ENCODE results near the gene MEF2C. TPM values are rescaled to one million over a fixed set of nuclear protein-coding genes. Genes with fewer than 3 reads are reported as not detected.

Gene MEF2C
- total RNA-seq, 2 donors from 2014 or later = 0.64 to 0.86 TPM

- Histone ChIP-seq H3K4me3 (ENCODE audit: low read length) (no peak overlapping the region), H3K27ac (ENCODE audit: low read depth, low read length) (no peak overlapping the region), H3K36me3 (ENCODE audit: control insufficient read depth, insufficient read depth, low read length) (no peaks in the 10 kb centered on the region), H3K4me1 (ENCODE audit: control insufficient read depth, insufficient read depth, low read length) (no peaks in the 10 kb centered on the region), H3K9me3 (ENCODE audit: control insufficient read depth, low read length) (no peaks in the 10 kb centered on the region), H3K27me3 (ENCODE audit: control insufficient read depth, insufficient read depth, low read length, poor library complexity, severe bottlenecking) (no peaks in the 10 kb centered on the region), H3K9ac (ENCODE audit: extremely low read depth, low read length, poor library complexity, severe bottlenecking) (no peak overlapping the region)
- no peaks in the 10 kb centered on the region for H3K27me3 Mint-ChIP-seq (ENCODE audit: insufficient read depth)
- no peaks in the 10 kb centered on the region for H3K9me3 Mint-ChIP-seq
- H3K4me1 Mint-ChIP-seq = no peaks in the 10 kb centered on the region
- no peak overlapping the region for H3K27ac Mint-ChIP-seq
- no peaks in the 10 kb centered on the region for H3K36me3 Mint-ChIP-seq (ENCODE audit: low read depth)
- no peak for DNase-seq
- TF ChIP-seq, protein P1, sequence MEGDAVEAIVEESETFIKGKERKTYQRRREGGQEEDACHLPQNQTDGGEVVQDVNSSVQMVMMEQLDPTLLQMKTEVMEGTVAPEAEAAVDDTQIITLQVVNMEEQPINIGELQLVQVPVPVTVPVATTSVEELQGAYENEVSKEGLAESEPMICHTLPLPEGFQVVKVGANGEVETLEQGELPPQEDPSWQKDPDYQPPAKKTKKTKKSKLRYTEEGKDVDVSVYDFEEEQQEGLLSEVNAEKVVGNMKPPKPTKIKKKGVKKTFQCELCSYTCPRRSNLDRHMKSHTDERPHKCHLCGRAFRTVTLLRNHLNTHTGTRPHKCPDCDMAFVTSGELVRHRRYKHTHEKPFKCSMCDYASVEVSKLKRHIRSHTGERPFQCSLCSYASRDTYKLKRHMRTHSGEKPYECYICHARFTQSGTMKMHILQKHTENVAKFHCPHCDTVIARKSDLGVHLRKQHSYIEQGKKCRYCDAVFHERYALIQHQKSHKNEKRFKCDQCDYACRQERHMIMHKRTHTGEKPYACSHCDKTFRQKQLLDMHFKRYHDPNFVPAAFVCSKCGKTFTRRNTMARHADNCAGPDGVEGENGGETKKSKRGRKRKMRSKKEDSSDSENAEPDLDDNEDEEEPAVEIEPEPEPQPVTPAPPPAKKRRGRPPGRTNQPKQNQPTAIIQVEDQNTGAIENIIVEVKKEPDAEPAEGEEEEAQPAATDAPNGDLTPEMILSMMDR (conservative IDR thresholded peaks at IDR 0.05) = no peak
- H3K4me3 Mint-ChIP-seq = no peak overlapping the region
- 97 to 100% methylated on average over 1 to 5 of the region's 6 CpGs for WGBS, 2 experiments (ENCODE audit: insufficient coverage in 1 of 2, insufficient read length in 1 of 2)
These were observed 15.3 kb downstream of the MEF2C start for GRCh38 chr5:88867638-88868037.

GRCh38 chr5:88863523-88863922 is 19.5 kb downstream of the MEF2C start:
- H3K27ac ChIP-seq (ENCODE audit: low read depth, low read length) = no peak overlapping the region
- H3K4me1 ChIP-seq (ENCODE audit: control insufficient read depth, insufficient read depth, low read length) = no peaks in the 10 kb centered on the region
- no peaks in the 10 kb centered on the region for H3K9me3 ChIP-seq (ENCODE audit: control insufficient read depth, low read length)
- Mint-ChIP-seq H3K4me1 (no peaks in the 10 kb centered on the region), H3K4me3 (no peak overlapping the region), H3K27me3 (ENCODE audit: insufficient read depth) (no peaks in the 10 kb centered on the region), H3K27ac (no peak overlapping the region), H3K36me3 (ENCODE audit: low read depth) (no peaks in the 10 kb centered on the region), H3K9me3 (no peaks in the 10 kb centered on the region)
- no peak overlapping the region for H3K4me3 ChIP-seq (ENCODE audit: low read length)
- no peaks in the 10 kb centered on the region for H3K36me3 ChIP-seq (ENCODE audit: control insufficient read depth, insufficient read depth, low read length)
- no peak overlapping the region for H3K9ac ChIP-seq (ENCODE audit: extremely low read depth, low read length, poor library complexity, severe bottlenecking)
- WGBS, 2 experiments (ENCODE audit: insufficient coverage in 1 of 2, insufficient read length in 1 of 2) = 92 to 100% methylated on average over 4 to 5 of the region's 5 CpGs
- H3K27me3 ChIP-seq (ENCODE audit: control insufficient read depth, insufficient read depth, low read length, poor library complexity, severe bottlenecking) = no peaks in the 10 kb centered on the region
- DNase-seq = no peak
- TF ChIP-seq, protein P1 (conservative IDR thresholded peaks at IDR 0.05) = no peak

DNA sequence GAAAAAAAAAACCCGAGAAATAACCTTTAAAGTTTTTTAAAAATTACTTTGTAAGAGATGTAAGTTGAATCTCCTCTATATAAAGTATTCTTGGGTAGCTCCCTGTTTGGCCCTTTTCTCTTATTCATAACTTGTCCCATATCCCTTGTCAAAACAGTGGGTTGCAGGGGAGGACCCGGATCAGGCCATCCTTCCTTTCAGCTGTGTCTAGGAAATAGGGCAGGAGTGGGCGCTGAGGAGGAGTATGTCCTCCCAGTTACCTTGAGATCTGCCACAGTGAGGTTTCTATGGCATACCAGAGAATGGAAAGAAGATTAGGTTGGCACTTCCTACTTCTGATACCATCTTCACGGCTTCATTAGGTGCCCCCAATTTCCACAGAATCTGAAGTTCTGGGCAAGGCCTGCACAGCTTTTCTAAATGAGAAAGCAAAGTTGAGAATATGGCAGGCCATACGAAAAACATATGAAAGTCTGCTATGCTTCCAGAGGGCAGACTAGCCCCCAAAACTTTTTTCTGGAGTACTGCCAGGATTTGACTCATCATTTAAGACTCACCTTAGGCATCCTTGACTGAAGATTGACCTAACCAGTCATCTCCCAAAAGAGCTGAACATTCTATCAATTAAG is 20.3 kb downstream of the MEF2C start:
- Histone ChIP-seq H3K4me3 (ENCODE audit: low read length) (no peak overlapping the region), H3K4me1 (ENCODE audit: control insufficient read depth, insufficient read depth, low read length) (peaks cover 3% of the 10 kb centered on the region), H3K9ac (ENCODE audit: extremely low read depth, low read length, poor library complexity, severe bottlenecking) (no peak overlapping the region), H3K9me3 (ENCODE audit: control insufficient read depth, low read length) (peaks cover 2% of the 10 kb centered on the region), H3K36me3 (ENCODE audit: control insufficient read depth, insufficient read depth, low read length) (no peaks in the 10 kb centered on the region), H3K27ac (ENCODE audit: low read depth, low read length) (no peak overlapping the region), H3K27me3 (ENCODE audit: control insufficient read depth, insufficient read depth, low read length, poor library complexity, severe bottlenecking) (no peaks in the 10 kb centered on the region)
- peaks cover 5% of the 10 kb centered on the region for H3K9me3 Mint-ChIP-seq
- H3K36me3 Mint-ChIP-seq (ENCODE audit: low read depth) = no peaks in the 10 kb centered on the region
- H3K27ac Mint-ChIP-seq = no peak overlapping the region
- H3K4me1 Mint-ChIP-seq = peaks cover 3% of the 10 kb centered on the region
- H3K4me3 Mint-ChIP-seq = no peak overlapping the region
- 92 to 95% methylated on average over 2 to 4 of the region's 5 CpGs for WGBS, 2 experiments (ENCODE audit: insufficient coverage in 1 of 2, insufficient read length in 1 of 2)
- DNase-seq = no peak
- no peaks in the 10 kb centered on the region for H3K27me3 Mint-ChIP-seq (ENCODE audit: insufficient read depth)
- TF ChIP-seq, protein P1 (conservative IDR thresholded peaks at IDR 0.05) = no peak
